SHP77 treated with DMSO at 0.1 percent for 48 hours (cell line): ENCODE data around the gene ARFGEF2.
A peak's percentile ranks its signal among the peaks of the same experiment; 100 is the strongest.
"Not testable (repeated sequence)": the region's sequence is repeated elsewhere in the genome, so short reads cannot be mapped to it uniquely, and the experiment has no call there.

Source experiments
- DNase-seq: peaks from one replicate; lab custom pipeline; 2025; lab: John Stamatoyannopoulos, UW

Gene ARFGEF2

DNA sequence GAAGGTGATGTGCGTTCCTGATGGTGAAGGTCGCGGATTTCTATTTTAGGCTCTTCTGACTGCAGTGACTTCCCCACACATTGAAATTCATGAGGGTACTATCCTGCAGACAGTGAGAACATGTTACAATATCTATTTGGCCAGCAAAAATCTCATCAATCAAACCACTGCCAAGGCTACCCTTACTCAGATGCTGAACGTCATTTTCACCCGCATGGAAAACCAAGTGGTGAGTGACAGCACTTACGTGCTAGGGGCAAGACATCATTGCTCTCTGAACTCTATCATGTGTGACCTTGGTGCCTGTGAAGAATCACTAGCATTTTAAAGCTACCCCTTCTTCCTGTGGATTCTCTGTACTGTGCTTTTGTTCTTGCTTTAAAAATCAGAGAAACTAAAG lies 31.1 kb downstream of the ARFGEF2 start:
- DNase-seq = no peak

DNA sequence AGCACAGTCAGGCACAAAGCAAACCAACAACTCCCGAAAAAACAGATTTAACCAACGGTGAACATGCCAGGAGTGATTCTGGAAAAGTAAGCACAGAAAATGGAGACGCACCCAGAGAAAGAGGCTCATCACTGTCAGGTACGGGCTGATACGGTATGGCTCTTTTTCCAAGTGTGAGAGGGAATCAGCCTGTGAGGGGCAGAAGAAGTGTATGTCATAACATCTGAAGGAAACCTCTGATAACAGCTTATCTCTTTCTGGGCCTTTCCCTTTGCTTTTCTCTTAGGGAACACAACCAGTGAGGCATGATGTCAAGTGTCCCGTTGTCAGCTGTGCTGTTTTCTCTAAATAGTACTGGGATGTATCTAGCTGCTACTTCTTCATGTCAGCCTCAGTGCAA lies 32.1 kb downstream of the ARFGEF2 start:
- no peak for DNase-seq

DNA sequence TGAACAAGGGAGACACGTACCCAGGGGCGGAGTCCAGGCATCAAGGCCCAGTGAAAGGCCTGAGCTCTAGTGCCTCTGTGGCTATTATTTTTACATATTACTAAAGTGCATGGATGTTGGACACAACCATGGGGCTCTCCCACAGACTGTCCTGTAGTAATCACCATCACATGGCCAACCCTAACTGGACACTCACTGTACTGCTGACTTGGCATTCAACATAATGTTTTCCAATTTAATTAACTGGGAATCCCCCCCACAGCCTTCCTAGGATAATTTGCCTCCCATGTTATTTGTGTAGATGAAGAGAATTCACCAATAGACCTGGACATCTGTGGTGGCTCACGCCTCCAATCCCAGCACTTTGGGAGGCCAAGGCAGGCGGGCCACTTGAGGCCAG lies 34.5 kb downstream of the ARFGEF2 start:
- no peak for DNase-seq

DNA sequence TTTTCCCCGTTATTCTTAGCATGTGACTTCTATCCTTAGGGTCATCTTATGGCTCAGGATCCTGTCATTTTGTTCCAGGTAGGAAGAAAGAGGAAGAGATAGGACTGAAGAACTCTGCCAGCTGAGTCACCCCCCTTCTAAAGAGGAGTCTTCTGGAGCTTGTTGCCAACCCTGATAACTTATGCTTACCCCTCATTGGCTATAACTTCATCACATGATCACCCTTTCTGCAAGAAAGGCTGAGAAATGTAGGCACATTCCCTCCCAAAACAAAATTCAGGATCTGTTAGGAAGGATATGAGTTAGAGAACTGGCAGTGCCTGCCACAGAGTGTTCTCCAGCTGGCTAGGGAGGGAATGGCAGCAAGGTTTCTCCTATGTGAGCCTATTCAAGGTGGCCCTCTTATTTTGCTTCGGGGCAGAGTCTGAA lies 35.6 kb downstream of the ARFGEF2 start:
- no peak for DNase-seq

DNA sequence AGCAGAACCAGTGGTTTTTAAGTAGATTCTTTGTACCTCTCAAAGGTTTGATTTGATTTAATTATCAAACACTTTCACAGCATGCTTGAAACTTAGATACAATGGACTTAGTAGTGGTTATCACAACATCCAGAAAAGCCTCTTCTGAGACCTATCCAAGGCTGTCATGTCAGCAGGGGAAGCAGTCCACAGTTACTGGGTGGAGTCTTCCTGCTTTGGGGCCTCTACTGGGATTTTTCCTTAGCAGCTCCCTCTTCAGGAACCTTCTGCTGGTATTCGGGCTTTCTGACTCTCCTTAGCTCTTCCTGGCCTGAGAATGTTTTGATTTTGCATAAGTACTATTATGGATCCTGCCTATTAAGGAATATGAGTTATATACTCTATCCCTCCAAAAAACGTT lies 36.0 kb downstream of the ARFGEF2 start:
- no peak for DNase-seq

DNA sequence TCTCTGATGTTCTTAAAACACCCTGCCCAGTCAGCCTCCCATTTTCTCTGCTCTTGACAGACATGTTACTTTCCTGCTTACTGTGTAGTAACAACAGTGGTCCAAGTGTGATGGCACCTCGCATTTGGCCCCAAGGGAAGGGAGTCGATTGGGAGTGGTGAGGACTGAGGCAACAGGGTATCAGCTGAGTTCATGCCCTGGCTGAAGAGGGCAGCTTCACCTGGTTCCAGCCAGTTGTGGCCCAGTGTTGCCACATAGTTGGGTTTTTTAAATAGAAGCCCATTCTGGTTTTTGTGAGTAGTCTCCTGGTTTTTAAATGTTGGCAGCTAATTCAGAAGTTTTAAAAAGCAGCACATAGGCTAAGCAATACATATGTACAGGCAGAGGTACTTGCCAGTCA lies 37.2 kb downstream of the ARFGEF2 start:
- DNase-seq = no peak

DNA sequence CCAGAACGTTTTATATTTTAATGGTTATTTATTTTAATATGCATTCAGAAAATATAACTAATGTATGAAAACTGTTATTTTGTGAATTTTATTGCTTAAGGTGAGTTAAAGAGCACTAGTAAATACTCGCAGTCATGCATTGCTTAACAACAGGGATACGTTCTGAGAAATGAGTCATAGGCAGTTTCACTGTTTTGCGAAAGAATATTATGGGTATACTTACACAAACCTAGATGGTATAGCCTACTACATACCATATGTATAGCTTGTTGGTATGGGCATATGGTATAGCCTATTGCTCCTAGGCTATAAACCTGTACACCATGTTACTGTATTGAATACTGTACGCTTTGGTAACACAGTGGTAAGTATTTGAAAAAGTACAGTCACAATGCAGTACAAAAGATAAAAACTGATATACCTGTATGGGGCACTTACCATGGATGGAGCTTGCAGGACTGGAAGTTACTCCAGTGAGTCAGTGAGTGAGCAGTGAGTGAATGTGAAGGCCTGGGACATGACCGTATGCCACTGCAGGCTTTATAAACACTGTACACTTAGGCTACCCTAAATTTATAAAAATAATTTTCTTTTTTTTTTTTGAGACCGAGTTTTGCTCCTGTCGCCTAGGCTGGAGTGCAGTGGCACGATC lies 38.5 kb downstream of the ARFGEF2 start:
- no peak for DNase-seq

DNA sequence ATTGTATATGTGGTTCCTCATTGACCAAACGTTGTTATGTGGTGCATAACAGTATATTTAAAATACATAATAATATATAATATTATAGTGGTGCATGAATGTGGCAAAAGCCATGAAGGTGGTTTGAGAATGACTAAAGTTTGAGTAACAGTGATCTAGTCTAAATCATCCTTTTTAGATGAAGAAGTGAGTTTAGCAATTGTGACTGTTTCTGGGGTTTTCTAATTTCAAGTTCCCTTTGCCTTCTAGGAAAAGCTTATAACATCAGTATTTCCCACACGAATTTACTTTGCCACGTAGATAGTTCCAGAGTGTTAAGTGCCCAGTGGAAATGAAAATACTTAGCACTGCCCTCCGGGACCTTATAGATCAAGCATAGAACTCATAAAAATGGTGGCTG lies 40.9 kb downstream of the ARFGEF2 start:
- DNase-seq = no peak

DNA sequence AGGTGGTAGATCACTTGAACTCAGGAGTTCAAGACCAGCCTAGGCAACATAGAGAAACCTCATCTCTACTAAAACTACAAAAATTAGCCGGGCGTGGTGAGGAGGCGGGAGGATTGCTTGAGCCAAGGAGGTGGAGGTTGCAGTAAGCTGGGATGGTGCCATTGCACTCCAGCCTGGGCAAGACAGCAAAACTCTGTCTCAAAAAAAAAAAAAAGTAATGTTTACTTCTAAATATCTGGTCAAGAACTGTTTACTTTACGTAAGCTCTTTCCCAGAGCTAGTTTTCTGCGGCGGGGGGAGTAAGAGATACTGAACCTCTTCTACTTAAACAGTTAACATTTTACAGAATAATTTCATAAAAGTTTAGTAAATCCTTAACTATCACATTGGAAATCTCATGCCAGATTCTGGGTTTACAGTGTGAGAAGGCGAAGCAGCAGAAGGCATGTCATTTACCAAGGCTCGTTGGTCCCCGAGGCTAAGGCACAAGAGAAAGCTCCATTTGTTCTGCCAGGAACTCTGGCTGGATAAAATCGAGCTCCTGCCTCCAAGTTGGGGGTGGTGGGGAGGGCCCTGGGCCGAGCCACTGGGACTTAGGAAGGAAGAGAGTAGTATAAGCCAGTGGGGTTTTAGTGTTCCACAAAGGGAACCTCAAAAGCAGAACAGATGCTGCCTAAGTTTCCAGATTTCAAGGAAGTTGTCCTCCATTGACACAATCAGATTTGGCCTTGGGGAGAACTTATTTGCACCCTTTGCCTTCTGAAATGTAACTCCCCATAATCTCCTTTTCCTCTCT lies 41.7 kb downstream of the ARFGEF2 start:
- no peak for DNase-seq

DNA sequence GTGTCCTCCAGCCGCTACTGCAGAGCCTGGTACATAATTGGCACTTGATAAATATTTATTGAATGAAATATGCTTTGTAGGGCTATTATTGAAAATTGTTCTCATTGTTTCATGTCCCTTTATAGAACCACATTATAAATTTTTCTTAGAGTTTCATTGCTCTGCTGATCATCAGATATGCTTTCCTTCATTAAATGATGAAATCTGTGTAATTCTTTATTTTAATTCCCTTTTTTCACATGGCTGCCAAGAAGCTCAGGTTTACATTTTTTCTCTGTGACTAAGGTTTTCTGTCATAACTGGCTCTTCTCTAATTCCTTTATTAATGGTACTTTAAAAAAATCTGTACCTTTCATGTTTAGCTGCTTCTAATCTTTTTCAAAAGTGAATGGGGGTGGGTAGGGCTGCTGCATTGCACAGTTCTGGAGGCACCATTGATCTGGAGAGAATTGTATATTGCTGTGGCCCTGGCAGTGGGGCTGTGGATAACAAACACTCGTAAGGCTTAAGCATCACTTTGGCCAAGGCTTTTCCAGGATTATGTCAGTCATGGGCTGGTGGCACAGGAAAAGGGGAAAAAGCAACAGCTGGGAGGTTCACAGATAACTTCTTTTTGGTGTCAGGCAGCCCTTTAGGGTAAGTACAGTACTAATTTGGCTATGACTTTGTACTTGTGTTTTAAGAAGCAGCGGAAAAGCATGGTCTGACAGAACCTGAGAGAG lies 43.8 kb downstream of the ARFGEF2 start:
- no peak for DNase-seq

DNA sequence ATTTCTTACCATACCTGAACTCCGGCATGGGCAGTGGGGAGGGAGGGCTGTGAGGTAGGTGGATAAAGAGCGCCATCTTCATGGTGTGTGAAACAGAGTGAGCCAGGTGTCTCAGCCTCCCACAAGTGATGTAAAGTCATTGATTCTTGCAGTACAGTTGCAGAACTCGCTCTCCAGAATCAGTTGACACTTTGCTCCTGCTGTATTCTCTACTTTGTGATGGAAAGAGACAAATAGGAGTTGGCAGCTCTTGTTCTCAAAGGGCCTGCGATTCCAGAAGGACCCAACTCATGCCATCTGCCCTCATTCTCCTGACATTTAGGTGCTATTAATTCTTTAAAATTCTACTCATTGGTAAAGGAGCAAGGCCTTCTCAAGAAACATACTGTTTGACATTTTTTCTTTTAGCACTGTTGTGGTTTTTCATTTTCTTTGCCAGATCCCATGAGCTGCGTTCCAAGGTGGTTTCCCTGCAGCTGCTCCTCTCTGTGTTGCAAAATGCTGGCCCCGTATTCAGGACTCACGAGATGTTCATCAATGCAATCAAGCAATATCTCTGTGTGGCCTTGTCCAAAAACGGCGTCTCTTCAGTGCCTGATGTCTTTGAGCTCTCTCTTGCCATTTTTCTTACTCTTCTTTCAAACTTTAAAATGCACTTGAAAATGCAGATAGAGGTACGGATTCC lies 49.3 kb downstream of the ARFGEF2 start:
- no peak for DNase-seq

DNA sequence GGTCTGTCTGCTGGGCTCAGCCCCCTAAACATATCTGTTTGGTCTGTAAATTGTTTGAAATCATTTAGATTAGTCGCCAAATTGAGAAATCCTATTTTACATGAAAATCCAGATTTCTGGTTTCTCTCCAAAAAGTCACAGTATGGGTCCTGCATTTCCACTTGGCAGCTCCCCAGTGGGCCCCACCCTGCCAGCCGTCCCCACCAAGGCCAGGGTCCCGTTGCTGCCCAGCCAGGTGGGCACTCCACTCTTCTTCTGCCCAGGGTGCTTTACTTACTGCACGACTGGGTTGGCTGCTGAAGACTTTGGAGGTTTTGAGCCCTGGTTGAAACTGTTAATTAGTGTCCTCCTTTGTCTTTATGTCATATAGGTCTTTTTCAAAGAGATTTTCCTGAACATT lies 50.4 kb downstream of the ARFGEF2 start:
- no peak for DNase-seq

DNA sequence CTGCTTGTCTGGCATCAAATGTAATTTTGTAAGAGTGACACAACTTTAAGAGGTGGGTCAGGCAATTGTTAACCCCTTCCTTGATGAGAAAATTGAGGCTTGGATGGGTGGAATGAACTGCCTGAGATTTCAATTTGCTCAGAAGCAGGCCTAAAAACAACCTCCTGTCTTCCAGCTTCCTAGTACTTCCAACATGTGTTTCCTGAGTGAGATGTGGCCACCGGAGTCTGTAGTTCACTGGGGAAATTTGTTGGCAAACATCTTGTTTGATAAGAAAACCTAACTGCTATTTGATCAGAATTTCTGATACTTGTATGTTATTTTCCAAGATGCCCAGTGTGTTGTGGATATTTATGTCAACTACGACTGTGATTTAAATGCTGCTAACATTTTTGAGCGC lies 51.3 kb downstream of the ARFGEF2 start:
- DNase-seq = no peak

DNA sequence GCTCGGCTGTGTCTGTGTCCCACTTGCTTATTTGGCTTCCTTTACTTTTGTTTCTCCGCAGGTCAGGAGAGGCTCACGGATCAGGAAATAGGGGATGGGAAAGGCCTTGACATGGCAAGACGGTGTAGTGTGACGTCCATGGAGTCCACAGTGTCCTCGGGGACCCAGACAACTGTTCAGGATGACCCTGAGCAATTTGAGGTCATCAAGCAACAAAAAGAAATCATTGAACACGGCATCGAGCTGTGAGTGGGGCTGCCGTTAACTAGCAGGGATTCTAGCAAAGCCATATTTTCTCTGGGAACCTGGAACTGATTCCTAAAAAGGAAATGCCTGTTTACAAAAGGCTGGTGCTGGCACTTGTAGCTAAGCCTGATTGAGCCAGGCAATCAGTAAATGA lies 54.4 kb downstream of the ARFGEF2 start:
- DNase-seq = no peak

DNA sequence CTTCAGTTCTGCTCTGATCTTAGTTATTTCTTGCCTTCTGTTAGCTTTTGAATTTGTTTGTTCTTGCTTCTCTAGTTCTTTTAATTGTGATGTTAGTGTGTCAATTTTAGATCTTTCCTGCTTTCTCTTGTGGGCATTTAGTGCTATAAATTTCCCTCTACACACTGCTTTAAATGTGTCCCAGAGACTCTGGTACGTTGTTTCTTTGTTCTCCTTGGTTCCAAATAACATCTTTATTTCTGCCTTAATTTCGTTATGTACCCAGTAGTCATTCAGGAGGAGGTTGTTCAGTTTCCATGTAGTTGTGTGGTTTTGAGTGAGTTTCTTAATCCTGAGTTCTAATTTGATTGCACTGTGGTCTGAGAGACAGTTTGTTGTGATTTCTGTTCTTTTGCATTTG lies 58.5 kb downstream of the ARFGEF2 start:
- DNase-seq = not testable (repeated sequence)

DNA sequence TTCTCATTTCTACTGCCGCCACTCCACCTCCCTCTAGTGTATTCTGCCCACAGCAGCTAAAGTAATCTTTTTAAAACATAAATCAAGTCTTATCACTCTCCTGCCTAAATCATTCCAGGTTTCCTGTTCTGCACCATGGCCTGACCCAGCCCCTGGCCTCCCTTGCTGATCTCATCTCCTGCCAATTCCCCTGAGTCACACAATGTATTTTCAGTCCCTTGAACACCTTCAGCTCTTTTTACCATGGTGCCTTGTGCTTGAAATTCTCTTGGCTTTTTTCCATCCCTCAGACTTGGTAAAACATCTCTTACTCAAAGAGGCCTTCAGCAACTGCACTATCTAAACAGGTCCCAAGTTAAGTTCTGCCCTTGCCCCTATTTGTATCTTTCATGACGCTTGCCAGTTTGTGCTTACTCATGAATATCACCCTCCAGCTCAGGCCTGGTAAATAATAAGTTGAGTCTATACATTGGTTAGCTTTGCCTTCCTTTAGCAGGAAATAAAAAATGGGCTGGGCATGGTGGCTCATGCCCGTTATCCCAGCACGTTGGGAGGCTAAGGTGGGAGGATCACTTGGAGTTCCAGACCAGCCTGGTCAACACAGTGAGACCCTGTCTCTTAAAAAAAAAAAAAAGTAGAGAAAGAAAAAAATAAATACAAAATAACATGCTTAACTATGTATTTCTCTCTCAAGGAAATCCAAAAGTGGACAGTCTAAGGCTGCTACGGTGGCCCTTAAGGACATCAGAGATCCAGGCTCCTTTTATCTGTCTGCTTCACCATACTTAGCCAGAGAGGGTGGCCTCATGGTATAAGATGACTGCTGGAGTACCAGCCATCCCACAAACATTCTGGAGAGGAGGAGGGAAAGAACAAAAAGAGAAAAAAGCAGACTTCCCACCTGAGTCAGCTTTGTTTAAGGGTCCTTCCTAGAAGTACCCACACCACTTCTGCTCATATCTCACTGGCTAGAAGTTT lies 62.2 kb downstream of the ARFGEF2 start:
- DNase-seq = no peak

DNA sequence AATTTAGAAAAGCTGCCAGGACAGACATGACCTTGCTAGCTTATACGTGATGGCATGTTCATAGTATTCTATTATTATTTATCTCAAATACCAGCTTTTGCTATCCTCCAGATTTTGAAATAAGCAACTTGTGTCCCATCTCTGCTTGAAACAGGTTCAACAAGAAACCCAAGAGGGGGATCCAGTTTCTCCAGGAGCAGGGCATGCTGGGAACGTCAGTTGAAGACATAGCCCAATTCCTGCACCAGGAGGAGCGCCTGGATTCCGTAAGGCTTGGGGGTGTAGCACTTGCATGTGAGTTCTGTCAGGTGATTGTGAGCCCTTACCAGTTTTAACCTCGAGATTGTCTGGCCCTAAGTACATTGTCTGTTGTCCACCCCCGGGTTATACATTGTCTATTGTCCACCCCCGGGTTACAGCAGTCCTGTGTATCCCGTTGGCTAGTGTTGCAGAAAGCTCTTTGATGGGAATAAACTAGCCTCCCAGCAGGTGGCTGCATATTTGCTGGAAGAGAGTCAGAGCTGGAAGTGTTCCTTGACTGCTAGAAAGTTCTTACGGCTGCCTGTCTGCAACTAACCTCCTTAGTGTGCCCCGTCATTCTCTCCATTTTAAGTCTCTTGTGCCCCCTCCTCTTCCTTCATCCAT lies 63.2 kb downstream of the ARFGEF2 start:
- no peak for DNase-seq

DNA sequence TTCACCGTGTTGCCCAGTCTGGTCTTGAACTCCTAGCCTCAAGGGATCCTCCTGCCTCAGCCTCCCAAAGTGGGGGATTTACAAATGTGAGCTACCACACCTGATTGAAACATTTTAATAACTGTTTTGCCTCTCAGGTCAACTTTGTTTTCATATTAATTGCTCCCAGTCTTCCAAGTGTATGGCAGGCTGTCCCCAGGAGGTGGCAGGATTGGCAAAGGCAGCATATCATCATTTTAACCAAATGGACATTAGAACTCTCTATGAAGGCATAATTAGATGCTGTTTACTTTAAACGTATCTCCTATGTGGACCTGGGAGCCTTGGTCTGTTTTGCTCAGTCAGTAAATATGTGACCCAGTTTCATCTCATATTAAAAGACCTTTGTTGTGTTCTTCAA lies 65.4 kb downstream of the ARFGEF2 start:
- no peak for DNase-seq

DNA sequence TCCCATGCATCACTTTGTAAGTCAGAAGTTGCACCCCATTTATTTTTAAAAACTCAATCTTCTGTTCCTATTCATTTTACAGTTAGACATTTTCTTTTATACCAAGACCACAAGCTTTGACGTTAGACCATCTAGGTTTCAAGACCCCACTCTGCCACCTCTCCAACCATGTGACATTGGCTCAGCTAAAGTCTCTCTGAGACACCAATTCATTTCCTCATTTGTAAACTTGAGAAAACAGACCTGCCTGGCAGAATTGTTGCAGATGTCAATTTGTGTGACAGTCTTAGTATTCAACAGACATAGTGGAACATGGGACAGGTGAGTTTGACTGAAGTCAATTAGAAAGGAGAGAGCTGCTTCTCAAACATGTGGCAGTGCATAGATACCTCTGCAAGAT lies 69.0 kb downstream of the ARFGEF2 start:
- DNase-seq = no peak

DNA sequence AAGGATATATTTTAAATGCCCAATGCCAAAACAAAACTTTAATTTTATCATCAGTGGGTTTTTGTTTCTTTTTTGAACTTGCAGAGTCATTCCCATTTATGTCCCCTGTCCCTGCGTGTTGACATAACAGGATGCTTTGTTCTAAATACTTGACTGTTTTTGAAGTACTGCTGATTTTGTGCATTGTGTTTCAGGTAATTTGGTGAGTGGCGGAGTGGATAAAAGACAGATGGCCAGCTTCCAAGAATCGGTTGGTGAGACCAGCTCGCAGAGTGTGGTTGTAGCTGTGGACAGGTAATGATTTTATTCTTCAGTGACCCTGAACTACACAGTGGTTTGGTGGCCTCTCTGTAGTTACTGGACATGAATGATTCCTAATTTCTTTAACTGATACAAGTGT lies 74.1 kb downstream of the ARFGEF2 start:
- DNase-seq = peak; percentile 8
